ENCODE measurements around the gene METTL21A. TPM values are rescaled to one million over a fixed set of nuclear protein-coding genes. Genes with fewer than 3 reads are reported as not detected.

The METTL21A gene
- total and polyA plus RNA-seq, 9 of the 15 experiments (the other 6 are each of a cell fraction or from before 2014, with no cell fraction given): 9.1 to 46.5 (median 37.4) TPM

- TF ChIP-seq ZFP36 (IDR thresholded peaks at IDR 0.05; ENCODE audit: low read depth, low read length, partially characterized antibody): no peak
- TF ChIP-seq RNF2 (IDR thresholded peaks at IDR 0.05): no peak
Observed at GRCh38 chr2:207635468-207636200, 10.4 kb upstream of the METTL21A start (continued).

DNA sequence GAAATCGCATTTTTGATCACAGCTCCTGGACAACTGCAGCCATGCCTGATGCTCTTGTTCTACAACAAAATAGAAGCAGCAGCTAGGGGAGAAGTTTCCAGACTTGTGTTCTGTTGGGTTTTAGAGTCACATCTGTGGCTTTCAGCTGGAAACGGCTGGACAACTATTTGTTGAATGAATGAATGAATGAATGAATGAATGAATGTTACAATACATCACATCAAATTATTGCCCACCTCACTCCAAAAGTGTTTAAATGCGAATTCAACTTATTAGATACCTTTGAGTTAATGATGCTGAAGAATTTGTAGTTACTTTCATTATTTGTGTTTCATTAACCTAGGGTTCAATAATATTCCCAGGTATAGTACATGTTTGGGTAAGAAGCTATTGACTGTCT, 8.5 kb upstream of the METTL21A start:
- H3K79me2 ChIP-seq (ENCODE audit: control insufficient read depth, insufficient read depth, low read length): no peaks in the 10 kb centered on the region
- no peak overlapping the region; the same call in 2 of the 3 replicates for H3K27ac ChIP-seq (ENCODE audit: extremely low read depth, low read depth, low read length)
- no peak overlapping the region for H3K9ac ChIP-seq (ENCODE audit: insufficient read depth in 1 of 2, low read depth in 2 of 2, low read length in 2 of 2)
- no peaks in the 10 kb centered on the region for H3K9me1 ChIP-seq (ENCODE audit: control insufficient read depth, insufficient read depth, low read length)
- no peak overlapping the region; the same call in 1 of the 2 replicates for H2AFZ ChIP-seq (ENCODE audit: low read depth, low read length)
- TF ChIP-seq RNF2 (IDR thresholded peaks at IDR 0.05) (no peak), ZNF444 (CRISPR knock-in tag; IDR thresholded peaks at IDR 0.05) (no peak), GATAD2A (IDR thresholded peaks at IDR 0.05) (no peak), ZNF165 (CRISPR knock-in tag; IDR thresholded peaks at IDR 0.05; ENCODE audit: borderline replicate concordance) (no peak), FOXJ3 (CRISPR knock-in tag; IDR thresholded peaks at IDR 0.05) (no peak), CBFB (CRISPR knock-in tag; IDR thresholded peaks at IDR 0.05) (no peak), ZNF24 (IDR thresholded peaks at IDR 0.05) (peak; percentile 82)
- TF ChIP-seq, protein P1, sequence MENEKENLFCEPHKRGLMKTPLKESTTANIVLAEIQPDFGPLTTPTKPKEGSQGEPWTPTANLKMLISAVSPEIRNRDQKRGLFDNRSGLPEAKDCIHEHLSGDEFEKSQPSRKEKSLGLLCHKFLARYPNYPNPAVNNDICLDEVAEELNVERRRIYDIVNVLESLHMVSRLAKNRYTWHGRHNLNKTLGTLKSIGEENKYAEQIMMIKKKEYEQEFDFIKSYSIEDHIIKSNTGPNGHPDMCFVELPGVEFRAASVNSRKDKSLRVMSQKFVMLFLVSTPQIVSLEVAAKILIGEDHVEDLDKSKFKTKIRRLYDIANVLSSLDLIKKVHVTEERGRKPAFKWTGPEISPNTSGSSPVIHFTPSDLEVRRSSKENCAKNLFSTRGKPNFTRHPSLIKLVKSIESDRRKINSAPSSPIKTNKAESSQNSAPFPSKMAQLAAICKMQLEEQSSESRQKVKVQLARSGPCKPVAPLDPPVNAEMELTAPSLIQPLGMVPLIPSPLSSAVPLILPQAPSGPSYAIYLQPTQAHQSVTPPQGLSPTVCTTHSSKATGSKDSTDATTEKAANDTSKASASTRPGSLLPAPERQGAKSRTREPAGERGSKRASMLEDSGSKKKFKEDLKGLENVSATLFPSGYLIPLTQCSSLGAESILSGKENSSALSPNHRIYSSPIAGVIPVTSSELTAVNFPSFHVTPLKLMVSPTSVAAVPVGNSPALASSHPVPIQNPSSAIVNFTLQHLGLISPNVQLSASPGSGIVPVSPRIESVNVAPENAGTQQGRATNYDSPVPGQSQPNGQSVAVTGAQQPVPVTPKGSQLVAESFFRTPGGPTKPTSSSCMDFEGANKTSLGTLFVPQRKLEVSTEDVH (IDR thresholded peaks at IDR 0.05; ENCODE audit: low read depth, partially characterized antibody): no peak
- BruUV-seq (replicated peaks): no TSS peak
- H3K4me2 ChIP-seq (ENCODE audit: insufficient read depth, low read length): no peak overlapping the region
- no peak for DNase-seq (ENCODE audit: extremely low read depth in 1 of 4, low spot score in 3 of 4)
- H3K36me3 ChIP-seq (ENCODE audit: control insufficient read depth, insufficient read depth, low read length): no peaks in the 10 kb centered on the region
- no peaks in the 10 kb centered on the region for H4K20me1 ChIP-seq (replicated peaks; ENCODE audit: control insufficient read depth, insufficient read depth, low read length)
- ChIA-PET CTCF (ENCODE audit: low intra/inter-chr PET ratio) (no interaction called here), POLR2A (interaction anchor here (0.6 kb wide), 1 partner anchor 1682 kb away, joined by 4 read pairs; no protein-coding TSS in a partner anchor)
- 51% methylated on average over 3 of the region's 3 CpGs for WGBS (ENCODE audit: insufficient coverage, low coverage, missing lambda C conversion rate)
- no peaks in the 10 kb centered on the region for H3K9me3 ChIP-seq (replicated peaks; ENCODE audit: control insufficient read depth, insufficient read depth, low read depth, low read length)
- no peaks in the 10 kb centered on the region for H3K27me3 ChIP-seq (ENCODE audit: control insufficient read depth in 2 of 2, insufficient read depth in 2 of 2, low read length in 2 of 2)
- peaks cover 4 to 11% of the 10 kb centered on the region in 2 experiments; a peak in 3 of 5 replicates for H3K4me1 ChIP-seq (replicated peaks in 1 of 2; ENCODE audit: control insufficient read depth in 2 of 2, insufficient read depth in 2 of 2, low read length in 2 of 2)
- no peak for ATAC-seq
- intact Hi-C loops (cut with micrococcal nuclease) (no loop called here), in situ Hi-C loops (cut with MboI) (no loop called here)
- H3K4me3 ChIP-seq: no peak overlapping the region
- no peak for FAIRE-seq

Measured in K562 (cell line).